Psoas muscle (tissue), 8 donors: Measurements from ENCODE around the gene ARHGEF4. TPM values are rescaled to one million over a fixed set of nuclear protein-coding genes. Genes with fewer than 3 reads are reported as not detected.

ENCODE experiments used
- ATAC-seq, 4 donors: fragments of 200-7000 bp; cut with Tn5 transposase; one replicate each; pipeline ENCODE4 v1.9.1; 2020; ENCODE audit warnings: moderate library complexity in 3 of 4, mild to moderate bottlenecking in 2 of 4
- DNase-seq, 2 donors: peaks; one replicate each; pipeline ENCODE4 v3.0.0-alpha.2; 2020
- H3K27ac ChIP-seq: fragments of 200-600 bp; one replicate; pipeline ENCODE4 v1.8.0; 2022
- H3K27me3 ChIP-seq, 3 donors: fragments of 200-600 bp in 1 of 3; one replicate each; pipeline versions ENCODE4 v1.6.1 to v1.8.0; 2013 to 2022; ENCODE audit warnings: low read length in 2 of 3, mild to moderate bottlenecking in 2 of 3, moderate library complexity in 1 of 3; ENCODE audit not compliant: insufficient read depth in 3 of 3
- H3K36me3 ChIP-seq, 2 donors: fragments of 200-600 bp in 1 of 2; one replicate each; pipeline versions ENCODE4 v1.6.1 to v1.8.0; 2013 to 2022; ENCODE audit warnings: low read depth in 1 of 2, mild to moderate bottlenecking in 1 of 2, moderate library complexity in 1 of 2; ENCODE audit not compliant: insufficient read depth in 1 of 2
- H3K4me1 ChIP-seq: fragments of 200-600 bp; one replicate; pipeline ENCODE4 v1.8.0; 2022
- H3K4me3 ChIP-seq: fragments of 200-600 bp; one replicate; pipeline ENCODE4 v1.8.0; 2022; ENCODE audit warnings: mild to moderate bottlenecking
- H3K9me3 ChIP-seq: fragments of 200-600 bp; one replicate; pipeline ENCODE4 v1.8.0; 2022
- CTCF ChIP-seq: fragments of 200-600 bp; IDR thresholded peaks from one replicate; pipeline ENCODE4 v1.8.0; 2022; ENCODE audit warnings: antibody characterized with exemption
- WGBS, 3 donors: extraction: QIAGEN DNeasy Blood & Tissue Kit; methylation state at CpG; one replicate each; pipeline versions ENCODE4 v1.1.6 to v1.1.7; 2013; 5-methylcytosine and 5-hydroxymethylcytosine counted together
- intact Hi-C, 2 donors: fragments of 100-400 bp; cut with DNase I; formaldehyde crosslinking; loops; one replicate each; pipeline versions ENCODE4 v1.11.0 to v1.14.2; 2022
- polyA plus RNA-seq, 3 donors: library from polyadenylated mRNA; stranded (reverse); fragments of 200-250 nt; gene quantifications; one replicate each; pipeline ENCODE4 v1.2.3, GENCODE V29; 2013
- total RNA-seq, 4 donors: library from RNA; stranded (reverse); fragmentation: NEBNext Ultra II Directional in 2 of 4; extraction: Animal tissue kit (Norgen Biotek cat#: 25700) in 2 of 4; gene quantifications; one replicate each; pipeline versions ENCODE4 v1.2.1 to v1.2.4, GENCODE V29; 2021 to 2023
- donor health status: healthy with polysubstance abuse.
- donor health status: DM: no; HTN: no; CAD: no; lungs with moderate emphysema.
- donor health status: Bipolar disorder and iron deficiency.
- donor health status: healthy.
- donor health status: DM: yes; HTN: yes; CAD: no.
- donor health status: DM: no; HTN: no; CAD: no.
- donor health status: DM: no; HTN: no; CAD: no.
- donor health status: DM: yes; HTN: yes; CAD: no.

ARHGEF4 gene
- total and polyA plus RNA-seq, 7 donors: 0.63 to 6.9 (median 3.7) TPM

GRCh38 chr2:130892793-130893785 is 56.4 kb downstream of the ARHGEF4 start:
- no peaks in the 10 kb centered on the region for H3K27me3 ChIP-seq
- intact Hi-C loops: no loop called here
- no peaks in the 10 kb centered on the region for H3K9me3 ChIP-seq
- no peaks in the 10 kb centered on the region for H3K36me3 ChIP-seq
- no peaks in the 10 kb centered on the region for H3K4me1 ChIP-seq
- TF ChIP-seq CTCF: no peak
- no peak overlapping the region for H3K4me3 ChIP-seq
- DNase-seq (no peak), ATAC-seq (no peak)
- H3K27ac ChIP-seq: no peak overlapping the region
- 85 to 89% (median 87%) methylated on average over 18 of the region's 18 CpGs for WGBS, 3 donors

- TF ChIP-seq CTCF: no peak
- intact Hi-C loops: no loop called here
- Histone ChIP-seq H3K27me3 (no peaks in the 10 kb centered on the region), H3K4me3 (no peak overlapping the region), H3K4me1 (no peaks in the 10 kb centered on the region), H3K9me3 (no peaks in the 10 kb centered on the region), H3K36me3 (no peaks in the 10 kb centered on the region), H3K27ac (no peak overlapping the region)
- 73 to 77% (median 76%) methylated on average over 7 of the region's 7 CpGs for WGBS, 3 donors
- DNase-seq (no peak), ATAC-seq (no peak)
Observed at GRCh38 chr2:130894326-130894942, 57.7 kb downstream of the ARHGEF4 start.

- 79 to 83% (median 83%) methylated on average over 6 to 7 of the region's 7 CpGs for WGBS, 3 donors
- intact Hi-C loops: no loop called here
- Histone ChIP-seq H3K9me3 (no peaks in the 10 kb centered on the region), H3K36me3 (no peaks in the 10 kb centered on the region), H3K4me1 (no peaks in the 10 kb centered on the region), H3K27me3 (no peaks in the 10 kb centered on the region), H3K4me3 (no peak overlapping the region), H3K27ac (no peak overlapping the region)
- TF ChIP-seq CTCF: no peak
- DNase-seq (no peak), ATAC-seq (no peak)
Observed at GRCh38 chr2:130896813-130897212, 60.1 kb downstream of the ARHGEF4 start.

- Histone ChIP-seq H3K4me3 (no peak overlapping the region), H3K27me3 (no peaks in the 10 kb centered on the region), H3K4me1 (no peaks in the 10 kb centered on the region), H3K27ac (no peak overlapping the region), H3K36me3 (no peaks in the 10 kb centered on the region), H3K9me3 (no peaks in the 10 kb centered on the region)
- no peak for TF ChIP-seq CTCF
- WGBS, 3 donors: 58 to 66% (median 64%) methylated on average over 4 of the region's 4 CpGs
- ATAC-seq: no peak
- no peak for DNase-seq
- intact Hi-C loops: no loop called here
Observed at GRCh38 chr2:130898553-130898952, 61.8 kb downstream of the ARHGEF4 start.
